ENCODE data around the gene ZNF793. TPM values are rescaled to one million over a fixed set of nuclear protein-coding genes. Genes with fewer than 3 reads are reported as not detected.

ZNF793 gene
- total and polyA plus RNA-seq, 9 of the 15 experiments (the other 6 are each of a cell fraction or from before 2014, with no cell fraction given): 0.02 to 0.04 (median 0.03) TPM; not detected in 6

DNA sequence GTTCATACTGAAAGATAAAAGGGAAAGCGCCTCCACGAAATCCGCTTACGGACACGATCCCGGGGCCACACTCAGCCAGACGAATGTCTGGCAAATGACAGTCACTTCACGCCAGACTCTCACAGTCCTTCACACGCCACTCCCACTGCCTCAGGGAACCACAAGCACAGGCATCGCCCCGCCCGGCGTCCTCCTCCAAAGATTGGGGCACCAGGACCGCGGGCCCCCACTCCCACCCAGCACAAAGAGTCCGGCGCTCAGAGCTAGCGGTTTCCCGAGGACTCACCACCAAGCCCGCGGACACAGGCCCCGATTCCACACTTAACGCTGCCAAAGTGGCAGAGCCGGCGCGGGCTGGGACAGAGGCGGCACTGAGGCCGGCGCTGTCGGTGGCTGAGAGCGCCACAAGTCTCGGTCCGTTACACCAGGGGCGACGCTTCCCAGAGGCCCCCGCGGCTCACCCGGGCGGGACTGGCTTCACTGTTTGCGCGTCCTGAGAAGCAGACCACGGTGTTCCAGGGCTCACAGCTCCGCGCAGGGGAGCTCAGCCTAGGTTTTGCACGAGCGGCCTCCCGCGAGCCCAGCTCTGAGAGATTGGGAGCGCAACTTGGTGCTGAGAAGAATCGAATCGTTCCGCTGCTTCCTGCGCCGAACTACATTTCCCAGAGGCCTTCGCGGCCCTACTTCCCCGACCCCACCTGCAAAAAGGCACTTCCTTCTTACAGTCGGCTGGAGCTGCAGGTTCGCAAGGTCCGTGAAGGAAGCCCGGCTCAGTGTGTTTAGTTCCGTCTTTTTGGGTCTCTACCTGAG, 39.7 kb upstream of the ZNF793 start, which contains the start of gene ZNF569 (continued):
- TF ChIP-seq, protein P1, sequence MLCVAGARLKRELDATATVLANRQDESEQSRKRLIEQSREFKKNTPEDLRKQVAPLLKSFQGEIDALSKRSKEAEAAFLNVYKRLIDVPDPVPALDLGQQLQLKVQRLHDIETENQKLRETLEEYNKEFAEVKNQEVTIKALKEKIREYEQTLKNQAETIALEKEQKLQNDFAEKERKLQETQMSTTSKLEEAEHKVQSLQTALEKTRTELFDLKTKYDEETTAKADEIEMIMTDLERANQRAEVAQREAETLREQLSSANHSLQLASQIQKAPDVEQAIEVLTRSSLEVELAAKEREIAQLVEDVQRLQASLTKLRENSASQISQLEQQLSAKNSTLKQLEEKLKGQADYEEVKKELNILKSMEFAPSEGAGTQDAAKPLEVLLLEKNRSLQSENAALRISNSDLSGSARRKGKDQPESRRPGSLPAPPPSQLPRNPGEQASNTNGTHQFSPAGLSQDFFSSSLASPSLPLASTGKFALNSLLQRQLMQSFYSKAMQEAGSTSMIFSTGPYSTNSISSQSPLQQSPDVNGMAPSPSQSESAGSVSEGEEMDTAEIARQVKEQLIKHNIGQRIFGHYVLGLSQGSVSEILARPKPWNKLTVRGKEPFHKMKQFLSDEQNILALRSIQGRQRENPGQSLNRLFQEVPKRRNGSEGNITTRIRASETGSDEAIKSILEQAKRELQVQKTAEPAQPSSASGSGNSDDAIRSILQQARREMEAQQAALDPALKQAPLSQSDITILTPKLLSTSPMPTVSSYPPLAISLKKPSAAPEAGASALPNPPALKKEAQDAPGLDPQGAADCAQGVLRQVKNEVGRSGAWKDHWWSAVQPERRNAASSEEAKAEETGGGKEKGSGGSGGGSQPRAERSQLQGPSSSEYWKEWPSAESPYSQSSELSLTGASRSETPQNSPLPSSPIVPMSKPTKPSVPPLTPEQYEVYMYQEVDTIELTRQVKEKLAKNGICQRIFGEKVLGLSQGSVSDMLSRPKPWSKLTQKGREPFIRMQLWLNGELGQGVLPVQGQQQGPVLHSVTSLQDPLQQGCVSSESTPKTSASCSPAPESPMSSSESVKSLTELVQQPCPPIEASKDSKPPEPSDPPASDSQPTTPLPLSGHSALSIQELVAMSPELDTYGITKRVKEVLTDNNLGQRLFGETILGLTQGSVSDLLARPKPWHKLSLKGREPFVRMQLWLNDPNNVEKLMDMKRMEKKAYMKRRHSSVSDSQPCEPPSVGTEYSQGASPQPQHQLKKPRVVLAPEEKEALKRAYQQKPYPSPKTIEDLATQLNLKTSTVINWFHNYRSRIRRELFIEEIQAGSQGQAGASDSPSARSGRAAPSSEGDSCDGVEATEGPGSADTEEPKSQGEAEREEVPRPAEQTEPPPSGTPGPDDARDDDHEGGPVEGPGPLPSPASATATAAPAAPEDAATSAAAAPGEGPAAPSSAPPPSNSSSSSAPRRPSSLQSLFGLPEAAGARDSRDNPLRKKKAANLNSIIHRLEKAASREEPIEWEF (CRISPR knock-in tag; IDR thresholded peaks at IDR 0.05): no peak
- TF ChIP-seq PRMT5 (CRISPR knock-in tag; IDR thresholded peaks at IDR 0.05) (no peak), ZNF212 (CRISPR knock-in tag; IDR thresholded peaks at IDR 0.05) (no peak), BACH1 (tag; IDR thresholded peaks at IDR 0.05) (no peak), ZNF445 (CRISPR knock-in tag; IDR thresholded peaks at IDR 0.05; ENCODE audit: low read depth) (no peak), DMBX1 (CRISPR knock-in tag; IDR thresholded peaks at IDR 0.05; ENCODE audit: borderline replicate concordance) (no peak), CREM (IDR thresholded peaks at IDR 0.05; ENCODE audit: low read depth) (peak; percentile 47; the same call in 1 of the 2 replicates), NCOA4 (IDR thresholded peaks at IDR 0.05; ENCODE audit: partially characterized antibody) (no peak), SMARCA5 (IDR thresholded peaks at IDR 0.05) (no peak), ZNF354B (CRISPR knock-in tag; IDR thresholded peaks at IDR 0.05) (no peak), ZNF583 (CRISPR knock-in tag; IDR thresholded peaks at IDR 0.05) (no peak)
- TF ChIP-seq, protein P2, sequence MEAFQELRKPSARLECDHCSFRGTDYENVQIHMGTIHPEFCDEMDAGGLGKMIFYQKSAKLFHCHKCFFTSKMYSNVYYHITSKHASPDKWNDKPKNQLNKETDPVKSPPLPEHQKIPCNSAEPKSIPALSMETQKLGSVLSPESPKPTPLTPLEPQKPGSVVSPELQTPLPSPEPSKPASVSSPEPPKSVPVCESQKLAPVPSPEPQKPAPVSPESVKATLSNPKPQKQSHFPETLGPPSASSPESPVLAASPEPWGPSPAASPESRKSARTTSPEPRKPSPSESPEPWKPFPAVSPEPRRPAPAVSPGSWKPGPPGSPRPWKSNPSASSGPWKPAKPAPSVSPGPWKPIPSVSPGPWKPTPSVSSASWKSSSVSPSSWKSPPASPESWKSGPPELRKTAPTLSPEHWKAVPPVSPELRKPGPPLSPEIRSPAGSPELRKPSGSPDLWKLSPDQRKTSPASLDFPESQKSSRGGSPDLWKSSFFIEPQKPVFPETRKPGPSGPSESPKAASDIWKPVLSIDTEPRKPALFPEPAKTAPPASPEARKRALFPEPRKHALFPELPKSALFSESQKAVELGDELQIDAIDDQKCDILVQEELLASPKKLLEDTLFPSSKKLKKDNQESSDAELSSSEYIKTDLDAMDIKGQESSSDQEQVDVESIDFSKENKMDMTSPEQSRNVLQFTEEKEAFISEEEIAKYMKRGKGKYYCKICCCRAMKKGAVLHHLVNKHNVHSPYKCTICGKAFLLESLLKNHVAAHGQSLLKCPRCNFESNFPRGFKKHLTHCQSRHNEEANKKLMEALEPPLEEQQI (IDR thresholded peaks at IDR 0.05): peak; percentile 45; the same call in 1 of the 2 replicates
- TF ChIP-seq, protein P3, sequence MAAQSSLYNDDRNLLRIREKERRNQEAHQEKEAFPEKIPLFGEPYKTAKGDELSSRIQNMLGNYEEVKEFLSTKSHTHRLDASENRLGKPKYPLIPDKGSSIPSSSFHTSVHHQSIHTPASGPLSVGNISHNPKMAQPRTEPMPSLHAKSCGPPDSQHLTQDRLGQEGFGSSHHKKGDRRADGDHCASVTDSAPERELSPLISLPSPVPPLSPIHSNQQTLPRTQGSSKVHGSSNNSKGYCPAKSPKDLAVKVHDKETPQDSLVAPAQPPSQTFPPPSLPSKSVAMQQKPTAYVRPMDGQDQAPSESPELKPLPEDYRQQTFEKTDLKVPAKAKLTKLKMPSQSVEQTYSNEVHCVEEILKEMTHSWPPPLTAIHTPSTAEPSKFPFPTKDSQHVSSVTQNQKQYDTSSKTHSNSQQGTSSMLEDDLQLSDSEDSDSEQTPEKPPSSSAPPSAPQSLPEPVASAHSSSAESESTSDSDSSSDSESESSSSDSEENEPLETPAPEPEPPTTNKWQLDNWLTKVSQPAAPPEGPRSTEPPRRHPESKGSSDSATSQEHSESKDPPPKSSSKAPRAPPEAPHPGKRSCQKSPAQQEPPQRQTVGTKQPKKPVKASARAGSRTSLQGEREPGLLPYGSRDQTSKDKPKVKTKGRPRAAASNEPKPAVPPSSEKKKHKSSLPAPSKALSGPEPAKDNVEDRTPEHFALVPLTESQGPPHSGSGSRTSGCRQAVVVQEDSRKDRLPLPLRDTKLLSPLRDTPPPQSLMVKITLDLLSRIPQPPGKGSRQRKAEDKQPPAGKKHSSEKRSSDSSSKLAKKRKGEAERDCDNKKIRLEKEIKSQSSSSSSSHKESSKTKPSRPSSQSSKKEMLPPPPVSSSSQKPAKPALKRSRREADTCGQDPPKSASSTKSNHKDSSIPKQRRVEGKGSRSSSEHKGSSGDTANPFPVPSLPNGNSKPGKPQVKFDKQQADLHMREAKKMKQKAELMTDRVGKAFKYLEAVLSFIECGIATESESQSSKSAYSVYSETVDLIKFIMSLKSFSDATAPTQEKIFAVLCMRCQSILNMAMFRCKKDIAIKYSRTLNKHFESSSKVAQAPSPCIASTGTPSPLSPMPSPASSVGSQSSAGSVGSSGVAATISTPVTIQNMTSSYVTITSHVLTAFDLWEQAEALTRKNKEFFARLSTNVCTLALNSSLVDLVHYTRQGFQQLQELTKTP (IDR thresholded peaks at IDR 0.05; ENCODE audit: low read depth in 1 of 2, partially characterized antibody in 2 of 2): peak in 1 of 2 experiments; percentile 94
- TF ChIP-seq, protein P4, sequence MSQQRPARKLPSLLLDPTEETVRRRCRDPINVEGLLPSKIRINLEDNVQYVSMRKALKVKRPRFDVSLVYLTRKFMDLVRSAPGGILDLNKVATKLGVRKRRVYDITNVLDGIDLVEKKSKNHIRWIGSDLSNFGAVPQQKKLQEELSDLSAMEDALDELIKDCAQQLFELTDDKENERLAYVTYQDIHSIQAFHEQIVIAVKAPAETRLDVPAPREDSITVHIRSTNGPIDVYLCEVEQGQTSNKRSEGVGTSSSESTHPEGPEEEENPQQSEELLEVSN (IDR thresholded peaks at IDR 0.05; ENCODE audit: borderline replicate concordance in 1 of 2, extremely low read depth in 1 of 2, insufficient read depth in 1 of 2, insufficient read length in 1 of 2, low read depth in 1 of 2, low read length in 1 of 2, poor library complexity in 1 of 2, severe bottlenecking in 1 of 2): no peak

All from K562 (cell line).